HG02642 (cell line): ENCODE results near the gene MDH1.
"Not testable (repeated sequence)": the region's sequence is repeated elsewhere in the genome, so short reads cannot be mapped to it uniquely, and the experiment has no call there.

Experiments used
- ATAC-seq: cut with Tn5 transposase; IDR thresholded peaks from one replicate; pipeline ENCODE4 v1.9.1; 2021; ENCODE audit warnings: mild to moderate bottlenecking; ENCODE audit not compliant: unreplicated experiment, poor library complexity

MDH1 gene

DNA sequence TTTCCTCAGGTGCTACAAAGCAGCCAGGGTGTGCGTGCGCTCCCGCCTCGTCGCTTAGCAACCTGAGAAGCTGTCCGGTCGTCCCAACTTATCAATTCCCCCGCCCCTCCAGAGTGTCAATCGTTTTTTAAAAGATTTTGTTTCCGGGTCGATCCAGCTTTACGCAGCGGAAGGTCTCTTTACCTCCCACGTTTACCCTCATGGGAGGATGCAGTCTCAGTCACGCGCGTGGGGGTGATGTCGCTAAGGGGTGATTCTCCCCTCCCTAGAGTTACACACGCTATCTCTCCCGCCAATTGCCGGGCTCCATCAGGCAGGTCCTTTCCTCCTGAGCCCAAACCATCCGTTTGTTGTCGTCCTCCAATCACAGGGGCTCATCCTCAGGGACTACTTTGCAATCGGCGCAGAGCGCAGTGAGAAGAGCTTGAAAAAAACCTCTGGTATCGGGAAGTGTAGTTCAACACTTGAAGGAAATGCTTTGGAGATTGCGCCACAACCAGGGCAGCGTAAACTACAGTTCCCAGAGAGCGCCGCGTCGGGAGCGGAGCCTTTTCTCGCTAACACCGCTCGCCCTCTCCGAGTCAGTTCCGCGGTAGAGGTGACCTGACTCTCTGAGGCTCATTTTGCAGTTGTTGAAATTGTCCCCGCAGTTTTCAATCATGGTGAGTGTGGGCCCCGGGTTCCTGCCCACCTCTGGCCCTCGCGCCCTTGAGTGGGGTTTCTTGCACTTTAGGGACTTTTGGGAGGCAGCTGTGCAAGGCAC, at the start of gene MDH1, which contains the start of gene WDPCP:
Gene MDH1 (plus strand): TSS at position 579 of the 763 bp plus-strand sequence. CDS start 81 bp downstream, at position 660.
Gene WDPCP (minus strand): TSS at position 93 of the 763 bp plus-strand sequence. CDS start 206 bp downstream, outside the sequence.
- peak; percentile 89 for ATAC-seq

DNA sequence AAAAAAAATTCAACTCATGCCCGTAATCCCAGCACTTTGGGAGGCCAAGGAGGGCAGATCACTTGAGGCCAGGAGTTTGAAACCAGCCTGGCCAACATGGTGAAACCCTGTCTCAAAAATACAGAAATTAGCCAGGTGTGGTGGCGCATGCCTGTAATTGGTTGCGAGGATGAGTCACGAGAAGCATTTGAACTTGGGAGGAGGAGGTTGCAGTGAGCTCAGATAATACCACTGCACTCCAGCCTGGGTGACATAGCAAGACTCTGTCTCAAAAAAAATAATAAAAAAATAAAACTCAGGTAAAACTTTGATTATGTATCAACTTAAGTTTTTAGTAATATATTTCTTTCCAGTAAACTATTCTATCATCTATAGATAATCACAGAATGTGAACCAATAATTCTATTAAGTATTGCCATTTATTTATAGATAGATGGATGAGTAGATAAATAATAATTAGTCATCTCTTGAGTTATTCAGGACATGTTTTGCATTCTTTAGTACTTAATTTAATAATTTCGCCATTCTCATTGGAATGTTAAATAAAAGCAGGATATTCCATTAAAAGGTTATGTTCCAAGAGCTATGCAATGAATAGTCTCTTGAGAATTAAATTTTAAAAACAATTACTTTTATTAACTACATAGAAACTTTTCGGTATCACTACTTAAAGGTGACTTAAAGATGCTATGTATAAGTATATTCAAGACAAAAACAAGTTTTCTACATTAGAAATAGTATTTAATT, 49.2 kb upstream of the MDH1 start:
- ATAC-seq: no peak

DNA sequence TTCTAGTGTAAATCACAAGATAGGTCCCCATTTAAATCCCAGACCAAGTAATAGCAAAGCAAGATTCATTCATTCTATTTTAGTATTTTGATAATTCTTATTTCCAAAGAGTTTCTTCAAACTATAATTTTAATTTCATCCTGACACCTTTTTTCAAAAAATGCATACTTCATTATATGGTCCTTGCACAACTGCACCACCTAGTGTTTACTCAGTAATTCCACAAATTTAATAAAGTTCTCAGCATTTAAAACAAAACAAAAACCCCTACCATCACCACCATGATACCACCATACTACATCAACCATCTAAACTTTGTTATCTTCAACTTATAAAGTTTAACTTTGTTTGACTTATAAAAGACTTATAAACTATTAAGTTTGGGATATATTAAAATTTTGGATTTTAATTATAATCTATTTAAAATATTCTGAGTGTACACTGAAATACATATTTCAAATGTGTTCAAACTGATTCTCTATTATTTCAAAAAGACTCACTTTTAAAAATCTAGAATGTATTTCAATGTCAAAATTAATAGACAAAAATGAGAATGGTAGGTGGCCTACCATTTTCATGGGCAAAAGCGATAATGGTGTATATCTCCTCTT, 44.6 kb upstream of the MDH1 start:
- ATAC-seq: no peak

DNA sequence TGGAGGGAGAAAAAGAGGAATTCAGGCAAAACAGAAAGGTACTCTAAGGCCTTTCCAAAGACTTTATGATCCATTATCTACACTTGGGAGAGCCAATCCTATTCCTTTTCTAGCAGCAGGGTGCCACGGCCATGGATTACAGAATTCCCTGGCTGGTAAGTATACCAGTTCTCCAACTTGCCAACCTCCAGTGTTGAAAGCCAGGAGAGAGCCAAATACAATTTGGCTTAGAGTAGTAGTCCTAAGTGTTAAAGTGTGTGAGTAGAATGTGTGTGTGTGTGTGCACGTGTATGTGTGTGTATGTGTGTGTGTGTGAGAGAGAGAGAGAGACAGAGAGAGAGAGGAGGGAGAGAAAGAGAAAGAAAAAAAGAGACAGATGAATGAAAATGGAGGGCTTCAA, 43.7 kb upstream of the MDH1 start:
- no peak for ATAC-seq

DNA sequence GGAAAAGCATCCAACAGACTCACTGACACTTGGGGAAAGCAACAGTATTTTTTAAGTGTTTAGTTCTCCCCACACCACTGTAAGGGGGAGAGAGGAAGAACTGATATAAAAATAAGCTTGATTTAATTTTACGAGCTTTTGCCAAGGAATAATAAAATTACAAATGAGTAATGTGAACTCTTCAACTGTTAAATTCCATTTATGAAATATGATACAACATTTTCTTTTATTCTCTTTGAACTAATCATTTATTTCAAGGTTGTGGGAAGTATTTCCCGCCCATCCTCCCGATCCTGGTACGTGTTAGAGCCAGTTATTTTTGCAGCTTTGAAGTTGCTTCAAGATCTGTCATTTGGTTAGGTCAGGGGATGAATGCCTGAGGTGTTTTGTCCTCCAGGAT, 35.7 kb upstream of the MDH1 start:
- ATAC-seq: no peak

DNA sequence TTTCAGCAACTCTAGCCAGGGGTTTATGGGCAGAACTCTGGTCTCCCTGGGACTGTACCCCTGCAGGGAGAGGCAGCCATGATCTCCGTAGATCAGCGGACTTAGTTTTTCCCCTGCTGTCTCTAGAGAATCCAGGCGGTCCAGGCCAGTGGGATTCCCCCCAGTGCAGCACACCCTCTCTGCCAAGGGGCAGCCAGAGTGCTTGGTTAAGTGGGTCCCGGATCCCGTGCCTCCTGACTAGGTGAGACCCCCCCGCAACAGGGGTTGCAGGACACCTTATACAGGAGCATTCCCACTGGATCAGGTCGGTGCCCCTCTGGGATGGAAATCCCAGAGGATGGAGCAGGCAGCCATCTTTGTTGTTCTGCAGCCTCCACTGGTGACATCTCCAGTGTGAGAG, 33.5 kb upstream of the MDH1 start:
- no peak for ATAC-seq

DNA sequence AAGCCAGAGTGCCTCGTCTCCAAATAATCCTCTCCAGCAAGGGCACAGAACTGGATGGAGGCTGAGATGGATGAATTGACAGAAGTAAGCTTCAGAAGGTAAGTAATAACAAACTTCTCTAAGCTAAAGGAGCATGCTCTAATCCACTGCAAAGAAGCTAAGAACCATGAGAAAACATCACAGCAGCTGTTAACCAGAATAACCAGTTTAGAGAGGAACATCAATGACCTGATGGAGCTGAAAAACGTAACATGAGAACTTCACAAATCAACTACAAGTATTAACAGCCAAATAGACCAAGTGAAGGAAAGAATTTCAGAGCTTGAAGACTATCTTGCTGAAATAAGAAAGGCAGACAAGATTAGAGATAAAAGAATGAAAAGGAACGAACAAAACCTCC, 32.8 kb upstream of the MDH1 start:
- ATAC-seq: no peak

DNA sequence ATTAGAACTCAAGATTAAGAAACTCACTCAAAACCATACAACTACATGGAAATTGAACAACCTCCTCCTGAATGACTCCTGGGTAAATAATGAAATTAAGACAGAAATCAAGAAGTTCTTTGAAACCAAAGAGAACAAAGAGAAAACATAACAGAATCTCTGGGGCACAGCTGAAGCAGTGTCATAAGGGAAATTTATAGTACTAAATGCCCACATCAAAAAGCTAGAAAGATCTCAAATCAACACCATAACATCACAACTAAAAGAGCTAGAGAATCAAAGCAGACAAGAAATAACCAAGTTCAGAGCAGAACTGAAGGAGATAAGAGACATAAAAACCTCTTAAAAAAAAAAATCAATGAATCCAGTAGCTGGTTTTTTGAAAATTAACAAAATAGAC, 30.9 kb upstream of the MDH1 start:
- not testable (repeated sequence) for ATAC-seq

DNA sequence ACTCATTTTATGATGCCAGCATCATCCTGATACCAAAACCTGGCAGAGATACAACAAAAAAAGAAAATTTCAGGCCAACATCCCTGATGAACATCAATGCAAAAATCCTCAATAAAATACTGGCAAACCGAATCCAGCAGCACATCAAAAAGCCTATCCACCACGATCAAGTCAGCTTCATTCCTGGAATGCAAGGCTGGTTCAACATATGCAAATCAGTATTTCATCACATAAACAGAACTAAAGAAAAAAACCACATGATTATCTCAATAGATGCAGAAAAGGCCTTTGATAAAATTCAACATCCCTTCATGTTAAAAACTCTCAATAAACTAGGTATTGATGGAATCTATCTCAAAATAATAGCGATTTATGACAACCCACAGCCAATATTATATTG, 29.8 kb upstream of the MDH1 start:
- not testable (repeated sequence) for ATAC-seq

DNA sequence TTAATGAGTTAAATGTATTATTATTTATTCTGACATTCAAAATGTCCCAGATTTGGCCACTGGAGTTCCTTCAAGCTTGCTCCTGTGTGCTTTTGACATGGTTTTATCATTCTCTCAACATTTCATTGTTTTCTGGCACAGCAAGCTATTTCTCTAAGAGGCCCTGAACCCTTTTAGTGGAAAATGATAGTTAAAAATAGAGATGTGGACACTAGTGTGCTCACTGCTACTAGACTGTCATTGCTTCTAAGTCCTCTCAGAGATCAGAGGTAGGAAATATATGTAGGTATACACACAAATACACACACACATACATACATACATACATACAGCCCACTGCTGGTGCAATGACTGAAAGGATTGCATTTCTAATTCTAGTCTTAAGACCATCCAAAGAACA, 26.0 kb upstream of the MDH1 start:
- no peak for ATAC-seq

DNA sequence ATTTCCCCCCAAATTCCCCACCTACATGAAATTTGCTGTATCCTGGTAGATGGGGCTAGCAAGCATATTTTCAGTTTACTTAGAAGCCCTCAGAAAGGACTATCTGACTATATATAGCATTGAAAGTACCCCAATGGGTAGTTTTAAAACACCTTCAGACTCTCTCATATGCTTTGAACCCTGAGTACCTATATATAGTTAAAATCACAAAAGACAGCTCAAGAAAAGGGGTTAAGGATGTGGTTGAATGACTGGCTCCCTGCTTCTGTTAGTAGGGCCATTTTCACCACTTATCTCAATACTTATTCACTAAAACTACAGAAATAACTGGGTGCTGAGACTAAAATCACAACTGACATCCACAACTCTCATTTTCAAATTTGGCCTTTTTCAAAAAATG, 19.0 kb upstream of the MDH1 start:
- ATAC-seq: no peak

DNA sequence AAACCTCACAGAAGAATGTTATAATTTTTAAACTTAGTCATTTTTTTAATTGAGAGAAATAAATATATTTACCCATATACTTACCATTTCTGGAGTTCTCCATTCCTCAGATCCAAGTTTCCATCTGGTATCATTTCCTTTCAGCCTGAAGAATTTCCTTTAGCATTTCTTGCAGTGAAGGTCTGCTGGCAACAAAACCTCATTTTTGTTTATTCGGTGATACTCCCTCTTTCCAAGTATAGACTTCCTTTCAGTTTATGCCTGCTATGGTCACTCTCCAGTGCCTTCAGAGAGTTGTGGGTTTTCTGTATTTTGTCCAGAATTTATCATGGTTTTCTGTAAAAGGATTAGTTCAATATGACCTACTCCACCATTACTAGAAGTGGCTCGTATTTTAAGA, 17.5 kb upstream of the MDH1 start:
- no peak for ATAC-seq

DNA sequence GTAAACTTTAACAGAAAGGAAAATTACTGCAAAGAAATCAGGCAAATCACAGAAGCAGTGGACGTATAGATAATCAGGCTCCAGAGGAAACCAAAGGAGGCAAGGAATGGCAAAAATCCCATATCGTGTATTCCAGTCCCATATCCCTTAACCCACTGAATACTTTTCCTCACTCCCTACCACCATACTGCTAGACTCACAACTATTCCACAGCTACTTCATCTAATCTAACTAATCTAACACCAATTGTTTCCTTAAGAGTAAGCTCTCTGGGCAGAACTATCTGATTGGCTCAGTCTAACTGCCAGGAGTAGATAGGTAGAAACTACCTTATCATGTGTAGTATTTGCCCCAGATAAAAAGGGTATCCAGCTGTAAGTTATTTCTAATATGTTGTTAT, 16.8 kb upstream of the MDH1 start:
- no peak for ATAC-seq

DNA sequence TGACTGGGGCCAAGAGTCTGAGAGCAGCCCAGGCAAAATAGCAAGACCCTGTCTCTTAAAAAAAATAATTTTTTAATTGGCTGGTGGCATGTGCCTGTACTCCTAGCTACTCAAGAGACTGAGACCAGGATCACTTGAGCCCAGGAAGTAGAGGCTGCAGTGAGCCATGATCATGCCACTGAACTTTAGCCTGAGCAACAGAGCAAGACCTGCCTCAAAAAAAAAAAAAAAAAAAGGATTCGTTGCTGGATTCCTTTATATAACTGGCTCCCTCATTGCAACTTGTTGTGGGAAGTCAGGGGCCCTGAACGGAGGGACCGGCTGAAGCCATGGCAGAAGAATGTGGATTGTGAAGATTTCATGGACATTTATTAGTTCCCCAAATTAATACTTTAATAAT, 15.7 kb upstream of the MDH1 start:
- ATAC-seq: not testable (repeated sequence)

DNA sequence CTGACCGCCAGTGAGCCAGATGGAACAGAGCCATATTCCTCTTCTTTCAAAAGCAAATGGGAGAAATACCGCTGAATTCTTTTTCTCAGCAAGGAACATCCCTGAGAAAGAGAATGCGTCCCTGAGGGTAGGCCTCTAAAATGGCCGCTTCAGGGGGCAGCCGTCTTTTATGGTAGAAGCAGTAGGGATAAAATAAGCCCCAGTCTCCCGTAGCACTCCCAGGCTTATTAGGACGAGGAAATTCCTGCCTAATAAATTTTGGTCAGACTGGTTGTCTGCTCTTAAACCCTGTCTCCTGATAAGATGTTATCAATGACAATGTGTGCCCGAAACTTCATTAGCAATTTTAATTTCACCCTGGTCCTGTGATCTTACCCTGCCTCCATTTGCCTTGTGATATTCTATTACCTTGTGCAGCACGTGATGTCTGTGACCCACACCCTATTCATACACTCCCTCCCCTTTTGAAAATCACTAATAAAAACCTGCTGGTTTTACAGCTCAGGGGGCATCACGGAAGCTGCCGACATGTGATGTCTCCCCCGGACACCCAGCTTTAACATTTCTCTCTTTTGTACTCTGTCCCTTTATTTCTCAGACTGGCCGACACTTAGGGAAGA, 14.9 kb upstream of the MDH1 start:
- not testable (repeated sequence) for ATAC-seq

DNA sequence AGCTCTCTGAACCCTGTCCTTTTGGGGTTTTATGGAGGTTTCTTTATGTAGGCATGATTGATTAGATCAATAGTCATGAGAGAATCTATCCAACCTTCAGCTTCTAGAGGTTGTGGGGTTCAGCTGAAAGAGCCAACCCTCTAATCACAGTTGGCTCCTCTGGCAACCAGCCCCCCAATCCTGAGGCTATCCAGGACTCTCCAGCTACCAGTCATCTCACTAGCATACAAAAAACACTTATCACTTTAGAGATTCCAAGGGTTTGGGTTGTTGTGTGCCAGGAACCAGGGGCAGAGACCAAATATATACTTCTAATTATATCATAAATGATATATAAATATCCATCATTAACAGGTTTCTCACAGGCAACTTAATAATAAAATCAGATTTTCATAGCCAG, 12.2 kb upstream of the MDH1 start:
- ATAC-seq: no peak

DNA sequence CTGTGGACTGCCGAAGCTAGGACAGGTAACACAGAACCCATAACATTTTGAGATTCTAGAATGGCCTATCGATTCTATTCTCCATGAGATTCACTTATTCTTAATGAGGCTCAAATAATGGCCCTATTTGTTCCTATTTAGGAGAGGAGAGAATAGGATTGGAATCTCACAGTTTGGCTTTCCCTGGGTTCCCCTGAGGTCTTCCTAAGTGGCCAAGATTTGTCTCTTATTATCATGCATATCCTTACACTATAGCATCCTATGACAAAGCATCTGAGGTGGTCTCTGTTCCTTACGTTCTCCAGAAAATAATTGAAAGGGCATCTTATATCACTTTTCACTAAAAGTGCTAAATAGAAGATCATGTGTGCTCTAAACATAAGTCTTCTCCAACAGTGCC, 10.0 kb upstream of the MDH1 start:
- ATAC-seq: no peak

DNA sequence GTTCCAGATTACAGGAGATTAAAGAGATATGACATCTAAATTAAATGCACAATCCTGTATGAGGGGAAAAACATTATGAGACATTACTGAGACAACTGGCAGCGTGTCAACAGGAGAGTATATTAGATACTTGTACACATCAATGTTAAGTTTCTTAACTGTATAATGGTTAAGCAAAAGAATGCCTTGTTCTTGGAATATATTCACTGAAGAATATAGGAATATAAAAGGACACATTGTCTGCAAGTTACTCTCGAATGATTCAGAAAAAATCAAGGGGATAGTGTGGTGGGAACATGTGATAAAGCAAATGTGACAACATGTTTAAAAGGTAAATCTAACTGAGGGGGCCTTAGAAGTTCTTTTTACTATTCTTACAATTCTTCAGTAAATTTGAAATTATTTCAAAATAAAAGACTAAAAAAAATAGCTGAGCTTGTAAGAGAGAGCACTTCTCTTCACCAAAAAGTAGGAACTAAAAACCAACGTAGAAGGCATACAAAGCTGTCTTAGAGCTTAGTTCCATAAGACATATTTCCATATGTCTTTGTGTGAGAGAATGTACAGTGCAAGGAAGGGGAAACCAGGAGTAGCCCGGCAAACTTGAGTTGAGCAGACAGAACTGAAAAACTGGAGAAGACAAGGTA, 8.0 kb upstream of the MDH1 start:
- no peak for ATAC-seq

DNA sequence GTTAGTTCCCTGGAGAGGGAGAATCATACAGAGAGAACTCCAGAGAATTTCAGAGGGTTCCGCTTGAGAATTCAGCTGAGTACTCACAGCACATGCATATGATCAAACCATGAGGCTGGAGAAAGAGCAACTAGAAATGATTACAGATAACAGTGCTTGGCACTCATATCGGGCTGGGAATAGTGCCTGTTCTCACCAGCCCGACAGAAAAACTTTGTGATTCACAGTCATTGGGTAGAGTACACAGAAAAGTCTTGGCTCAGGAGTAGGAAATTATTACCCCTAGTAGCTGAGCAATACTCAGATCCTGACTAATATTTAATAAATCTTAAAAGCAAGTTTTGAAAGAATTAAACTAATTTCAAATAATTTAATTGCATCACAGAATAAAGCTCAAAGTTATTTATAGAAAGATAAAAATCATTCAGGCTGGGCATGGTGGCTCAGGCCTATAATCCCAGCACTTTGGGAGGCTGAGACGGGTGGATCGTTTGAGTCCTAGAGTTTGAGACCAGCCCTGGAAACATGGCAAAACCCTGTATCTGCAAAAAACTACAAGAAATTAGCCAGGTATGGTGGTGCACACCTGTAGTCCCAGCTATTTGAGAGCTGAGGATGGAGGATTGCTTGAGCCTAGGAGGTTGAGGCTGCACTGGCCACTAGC, 7.3 kb upstream of the MDH1 start:
- ATAC-seq: no peak

DNA sequence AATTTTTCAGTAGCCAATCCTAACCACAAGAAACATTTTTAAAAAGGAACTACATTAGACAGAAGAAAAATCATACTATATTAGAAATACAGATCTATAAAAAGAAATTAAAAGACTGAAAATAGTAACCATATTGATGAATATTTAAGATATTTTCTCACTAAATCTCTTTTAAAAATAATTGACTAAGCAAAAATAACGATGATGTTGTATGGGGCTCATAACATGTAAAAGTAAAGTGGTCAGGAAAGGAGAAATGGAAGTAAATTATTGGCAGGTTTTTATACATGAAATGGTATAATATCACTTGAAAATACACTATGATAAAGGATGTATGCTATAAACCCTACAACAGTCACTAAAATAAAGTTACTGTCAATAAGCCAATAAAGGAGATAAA, 5.9 kb upstream of the MDH1 start:
- no peak for ATAC-seq
